DOHH2 (cell line): Measurements from ENCODE around the gene TRAF2.

ENCODE experiments used
- H3F3A ChIP-seq: fragments of 200-600 bp; sonication (generic), shearing (Covaris generic); 2 replicates; pipeline ENCODE4 v1.6.0; 2016; ENCODE audit warnings: antibody characterized with exemption, mild to moderate bottlenecking; ENCODE audit not compliant: control insufficient read depth, insufficient read depth
- H3K27ac ChIP-seq: fragments of 200-600 bp; sonication (generic); 2 replicates; pipeline ENCODE4 v1.5.1; 2014; ENCODE audit warnings: low read depth, mild to moderate bottlenecking, low read length, moderate library complexity
- H3K27me3 ChIP-seq: fragments of 200-600 bp; sonication (generic); 2 replicates; pipeline ENCODE4 v1.6.1; 2014; ENCODE audit warnings: mild to moderate bottlenecking, low read length, mixed read lengths; ENCODE audit not compliant: control insufficient read depth
- H3K36me3 ChIP-seq: fragments of 200-600 bp; sonication (generic); 2 replicates; pipeline ENCODE4 v1.6.1; 2014; ENCODE audit warnings: mild to moderate bottlenecking, low read length, moderate library complexity, mixed read lengths; ENCODE audit not compliant: control insufficient read depth
- H3K4me1 ChIP-seq: fragments of 200-600 bp; sonication (generic); 2 replicates; pipeline ENCODE4 v1.6.1; 2014; ENCODE audit warnings: mild to moderate bottlenecking, low read length, mixed read lengths; ENCODE audit not compliant: control insufficient read depth
- H3K4me2 ChIP-seq: fragments of 200-600 bp; sonication (generic); 2 replicates; pipeline ENCODE4 v1.6.0; 2014; ENCODE audit warnings: mild to moderate bottlenecking, low read length, moderate library complexity
- H3K4me3 ChIP-seq: fragments of 200-600 bp; sonication (generic); 2 replicates; pipeline ENCODE4 v1.5.1; 2014; ENCODE audit warnings: mild to moderate bottlenecking, low read length, mixed read lengths
- H3K79me2 ChIP-seq: fragments of 200-600 bp; sonication (generic); 2 replicates; pipeline ENCODE4 v1.6.1; 2014; ENCODE audit warnings: mild to moderate bottlenecking, low read length, mixed read lengths; ENCODE audit not compliant: control insufficient read depth
- H3K9me2 ChIP-seq: fragments of 200-600 bp; sonication (generic); replicated peaks from 2 replicates; pipeline ENCODE4 v1.6.1; 2014; ENCODE audit warnings: mild to moderate bottlenecking, low read length, mixed read lengths; ENCODE audit not compliant: control insufficient read depth
- H3K9me3 ChIP-seq: fragments of 200-600 bp; sonication (generic); 2 replicates; pipeline ENCODE4 v1.6.1; 2014; ENCODE audit warnings: antibody characterized with exemption, low read length, mixed read lengths; ENCODE audit not compliant: control insufficient read depth, insufficient read depth
- H4K20me1 ChIP-seq: fragments of 200-600 bp; sonication (generic); 2 replicates; pipeline ENCODE4 v1.6.0; 2014; ENCODE audit warnings: low read depth, mild to moderate bottlenecking, antibody characterized with exemption, low read length, moderate library complexity; ENCODE audit not compliant: control insufficient read depth, insufficient read depth
- EZH2phosphoT487 ChIP-seq: fragments of 200-600 bp; sonication (generic); IDR thresholded peaks from 2 replicates; pipeline ENCODE4 v1.6.1; 2017; ENCODE audit warnings: borderline replicate concordance, mild to moderate bottlenecking, antibody characterized with exemption, low read length, moderate library complexity, mixed read lengths
- TF ChIP-seq, protein P1 (sequence below): fragments of 200-600 bp; sonication (generic); IDR thresholded peaks from one replicate; pipeline ENCODE4 v1.5.1; 2014; ENCODE audit warnings: antibody characterized with exemption, mild to moderate bottlenecking, low read depth, low read length; ENCODE audit not compliant: poor library complexity, severe bottlenecking

The TRAF2 gene

GRCh38 chr9:136957461-136957860 lies 71.1 kb downstream of the TRAF2 start:
- H3K36me3 ChIP-seq, result no peaks in the 10 kb centered on the region
- no peak overlapping the region for H3K27ac ChIP-seq
- no peaks in the 10 kb centered on the region for H3K4me1 ChIP-seq
- no peaks in the 10 kb centered on the region for H3K9me3 ChIP-seq
- no peaks in the 10 kb centered on the region for H3F3A ChIP-seq
- no peaks in the 10 kb centered on the region for H4K20me1 ChIP-seq
- no peaks in the 10 kb centered on the region for H3K79me2 ChIP-seq
- H3K27me3 ChIP-seq, result no peaks in the 10 kb centered on the region
- no peak overlapping the region for H3K4me2 ChIP-seq
- H3K4me3 ChIP-seq, result no peak overlapping the region
- TF ChIP-seq, protein P1, sequence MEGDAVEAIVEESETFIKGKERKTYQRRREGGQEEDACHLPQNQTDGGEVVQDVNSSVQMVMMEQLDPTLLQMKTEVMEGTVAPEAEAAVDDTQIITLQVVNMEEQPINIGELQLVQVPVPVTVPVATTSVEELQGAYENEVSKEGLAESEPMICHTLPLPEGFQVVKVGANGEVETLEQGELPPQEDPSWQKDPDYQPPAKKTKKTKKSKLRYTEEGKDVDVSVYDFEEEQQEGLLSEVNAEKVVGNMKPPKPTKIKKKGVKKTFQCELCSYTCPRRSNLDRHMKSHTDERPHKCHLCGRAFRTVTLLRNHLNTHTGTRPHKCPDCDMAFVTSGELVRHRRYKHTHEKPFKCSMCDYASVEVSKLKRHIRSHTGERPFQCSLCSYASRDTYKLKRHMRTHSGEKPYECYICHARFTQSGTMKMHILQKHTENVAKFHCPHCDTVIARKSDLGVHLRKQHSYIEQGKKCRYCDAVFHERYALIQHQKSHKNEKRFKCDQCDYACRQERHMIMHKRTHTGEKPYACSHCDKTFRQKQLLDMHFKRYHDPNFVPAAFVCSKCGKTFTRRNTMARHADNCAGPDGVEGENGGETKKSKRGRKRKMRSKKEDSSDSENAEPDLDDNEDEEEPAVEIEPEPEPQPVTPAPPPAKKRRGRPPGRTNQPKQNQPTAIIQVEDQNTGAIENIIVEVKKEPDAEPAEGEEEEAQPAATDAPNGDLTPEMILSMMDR, result no peak
- no peak for TF ChIP-seq EZH2phosphoT487
- no peaks in the 10 kb centered on the region for H3K9me2 ChIP-seq

DNA sequence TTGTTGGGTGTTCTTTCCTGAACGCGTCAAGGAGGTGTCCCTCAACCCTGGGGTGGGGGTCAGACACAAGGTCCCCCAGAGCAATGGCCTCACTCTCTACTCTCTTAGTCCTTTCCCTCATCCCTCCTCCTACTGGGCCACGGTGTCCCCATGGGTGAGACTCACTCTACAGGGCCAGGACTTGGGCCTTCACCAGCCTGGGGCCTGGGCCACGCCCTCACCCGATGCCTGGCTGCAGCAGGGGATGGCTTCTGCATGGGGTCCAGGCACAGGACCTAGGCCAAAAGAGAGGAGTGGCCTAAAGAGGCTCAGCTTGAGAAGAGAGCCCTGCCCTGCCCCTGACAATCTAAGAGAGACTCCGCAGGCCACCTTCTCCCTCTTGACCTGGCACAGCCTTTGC lies 71.6 kb downstream of the TRAF2 start:
- Histone ChIP-seq H3K9me3 (no peaks in the 10 kb centered on the region), H3K27ac (no peak overlapping the region), H3K4me3 (no peak overlapping the region), H3K36me3 (no peaks in the 10 kb centered on the region), H3K4me1 (no peaks in the 10 kb centered on the region), H3F3A (no peaks in the 10 kb centered on the region), H4K20me1 (no peaks in the 10 kb centered on the region), H3K27me3 (no peaks in the 10 kb centered on the region), H3K9me2 (no peaks in the 10 kb centered on the region), H3K4me2 (no peak overlapping the region), H3K79me2 (no peaks in the 10 kb centered on the region)
- no peak for TF ChIP-seq EZH2phosphoT487
- TF ChIP-seq, protein P1, result no peak

GRCh38 chr9:136958473-136958872 lies 72.2 kb downstream of the TRAF2 start:
- H3K4me2 ChIP-seq, result no peak overlapping the region
- H3K9me3 ChIP-seq, result no peaks in the 10 kb centered on the region
- no peaks in the 10 kb centered on the region for H3K36me3 ChIP-seq
- H3F3A ChIP-seq, result no peaks in the 10 kb centered on the region
- no peak overlapping the region for H3K27ac ChIP-seq
- H3K9me2 ChIP-seq, result no peaks in the 10 kb centered on the region
- no peaks in the 10 kb centered on the region for H3K4me1 ChIP-seq
- no peak for TF ChIP-seq EZH2phosphoT487
- TF ChIP-seq, protein P1, result no peak
- no peaks in the 10 kb centered on the region for H3K79me2 ChIP-seq
- H4K20me1 ChIP-seq, result no peaks in the 10 kb centered on the region
- H3K4me3 ChIP-seq, result no peak overlapping the region
- H3K27me3 ChIP-seq, result no peaks in the 10 kb centered on the region
